ENCODE data around the gene KLHDC8B. TPM values are rescaled to one million over a fixed set of nuclear protein-coding genes. Genes with fewer than 3 reads are reported as not detected.
A peak's percentile ranks its signal among the peaks of the same experiment; 100 is the strongest.

The KLHDC8B gene
- total and polyA plus RNA-seq, 4 donors = 19.4 to 32.5 (median 30.8) TPM

GRCh38 chr3:49124991-49125670 lies 46.3 kb upstream of the KLHDC8B start:
- no peak for ATAC-seq (ENCODE audit: insufficient read depth, low FRiP score)
- peaks cover 11 to 58% (median 42%) of the 10 kb centered on the region in 4 donors for H3K36me3 ChIP-seq (ENCODE audit: control insufficient read depth in 4 of 4, insufficient read depth in 4 of 4, low read length in 4 of 4)
- no peak for DNase-seq
- no peaks in the 10 kb centered on the region for H3K27me3 ChIP-seq (ENCODE audit: control insufficient read depth in 3 of 3, insufficient read depth in 3 of 3, low read length in 2 of 3)
- H3K27ac ChIP-seq (ENCODE audit: low read depth in 1 of 2, low read length in 1 of 2) = no peak overlapping the region
- WGBS, 2 donors = 82 to 90% methylated on average over 14 of the region's 14 CpGs
- H3K9me3 ChIP-seq (ENCODE audit: control insufficient read depth in 4 of 4, insufficient read depth in 3 of 4, low read length in 3 of 4) = no peaks in the 10 kb centered on the region
- H3K4me1 ChIP-seq (ENCODE audit: control insufficient read depth in 5 of 5, insufficient read depth in 5 of 5, low read length in 5 of 5) = peaks cover 0 to 4% (median 0%) of the 10 kb centered on the region in 5 donors
- no peak for TF ChIP-seq CTCF (IDR thresholded peaks at IDR 0.05; ENCODE audit: control extremely low read depth, extremely low read depth)
- no peak overlapping the region for H3K9ac ChIP-seq (ENCODE audit: insufficient read depth in 1 of 2, low read length in 2 of 2)
- H3K4me3 ChIP-seq = no peak overlapping the region

- DNase-seq = no peak
- Histone ChIP-seq H3K27ac (ENCODE audit: low read depth in 1 of 2, low read length in 1 of 2) (no peak overlapping the region), H3K4me3 (no peak overlapping the region), H3K27me3 (ENCODE audit: control insufficient read depth in 3 of 3, insufficient read depth in 3 of 3, low read length in 2 of 3) (no peaks in the 10 kb centered on the region), H3K4me1 (ENCODE audit: control insufficient read depth in 5 of 5, insufficient read depth in 5 of 5, low read length in 5 of 5) (peaks cover 0 to 12% (median 9%) of the 10 kb centered on the region in 5 donors), H3K9me3 (ENCODE audit: control insufficient read depth in 4 of 4, insufficient read depth in 3 of 4, low read length in 3 of 4) (no peaks in the 10 kb centered on the region), H3K36me3 (ENCODE audit: control insufficient read depth in 4 of 4, insufficient read depth in 4 of 4, low read length in 4 of 4) (peaks cover 4 to 24% (median 20%) of the 10 kb centered on the region in 4 donors), H3K9ac (ENCODE audit: insufficient read depth in 1 of 2, low read length in 2 of 2) (no peak overlapping the region)
- TF ChIP-seq CTCF (IDR thresholded peaks at IDR 0.05; ENCODE audit: control extremely low read depth, extremely low read depth) = no peak
- WGBS, 2 donors = 82 to 88% methylated on average over 12 of the region's 12 CpGs
- ATAC-seq (ENCODE audit: insufficient read depth, low FRiP score) = no peak
These were observed 40.4 kb upstream of the KLHDC8B start for GRCh38 chr3:49131040-49131439.

- no peak for ATAC-seq (ENCODE audit: insufficient read depth, low FRiP score)
- Histone ChIP-seq H3K9me3 (ENCODE audit: control insufficient read depth in 4 of 4, insufficient read depth in 3 of 4, low read length in 3 of 4) (no peaks in the 10 kb centered on the region), H3K36me3 (ENCODE audit: control insufficient read depth in 4 of 4, insufficient read depth in 4 of 4, low read length in 4 of 4) (peaks cover 4 to 20% (median 15%) of the 10 kb centered on the region in 4 donors), H3K4me1 (ENCODE audit: control insufficient read depth in 5 of 5, insufficient read depth in 5 of 5, low read length in 5 of 5) (peaks cover 0 to 12% (median 9%) of the 10 kb centered on the region in 5 donors), H3K27ac (ENCODE audit: low read depth in 1 of 2, low read length in 1 of 2) (peak overlapping the region; percentile 88 to 91), H3K4me3 (no peak overlapping the region), H3K27me3 (ENCODE audit: control insufficient read depth in 3 of 3, insufficient read depth in 3 of 3, low read length in 2 of 3) (no peaks in the 10 kb centered on the region), H3K9ac (ENCODE audit: insufficient read depth in 1 of 2, low read length in 2 of 2) (peak overlapping the region; percentile 63 to 94)
- 92 to 95% methylated on average over 6 of the region's 6 CpGs for WGBS, 2 donors
- DNase-seq = no peak
- no peak for TF ChIP-seq CTCF (IDR thresholded peaks at IDR 0.05; ENCODE audit: control extremely low read depth, extremely low read depth)
These were observed 39.8 kb upstream of the KLHDC8B start for GRCh38 chr3:49131576-49131975.
